HEK293T (cell line): ENCODE results near the gene EIF4G3.

Experiments used
- CTCF ChIA-PET: fragments of 350-600 bp; formaldehyde crosslinking; extraction: SDS; loops from one replicate; lab custom pipeline; 2021; ENCODE audit warnings: antibody characterized with exemption, inconsistent platforms; lab: Yijun Ruan, JAX
- POLR2A ChIA-PET: fragments of 350-600 bp; formaldehyde crosslinking; extraction: SDS; loops from one replicate; lab custom pipeline; 2020; ENCODE audit warnings: antibody characterized with exemption, inconsistent platforms; lab: Yijun Ruan, JAX
- DNase-seq: peaks from one replicate; pipeline ENCODE4 v3.0.0; 2012; ENCODE audit warnings: mixed read lengths; ENCODE audit errors: extremely low spot score
- ARNT ChIP-seq: fragments of 450-650 bp; IDR thresholded peaks from 2 replicates; pipeline ENCODE4 v1.6.1; 2017; ENCODE audit warnings: mild to moderate bottlenecking
- BHLHE40 ChIP-seq: fragments of 450-650 bp; IDR thresholded peaks from 2 replicates; pipeline ENCODE4 v1.6.1; 2016; ENCODE audit warnings: mild to moderate bottlenecking, moderate library complexity, borderline replicate concordance
- CTBP1 ChIP-seq: fragments of 450-650 bp; IDR thresholded peaks from 2 replicates; pipeline ENCODE4 v1.6.1; 2016; ENCODE audit warnings: borderline replicate concordance
- ELF4 ChIP-seq: fragments of 450-650 bp; IDR thresholded peaks from 2 replicates; pipeline ENCODE4 v1.6.1; 2017; ENCODE audit warnings: antibody characterized with exemption
- FOXA1 ChIP-seq: fragments of 450-650 bp; IDR thresholded peaks from 2 replicates; pipeline ENCODE4 v1.6.1; 2016; ENCODE audit warnings: mild to moderate bottlenecking
- FOXK2 ChIP-seq: fragments of 450-650 bp; IDR thresholded peaks from 2 replicates; pipeline ENCODE4 v1.6.1; 2016; ENCODE audit warnings: mild to moderate bottlenecking
- FOXM1 ChIP-seq: fragments of 450-650 bp; IDR thresholded peaks from 2 replicates; pipeline ENCODE4 v1.6.1; 2017; ENCODE audit warnings: mild to moderate bottlenecking, borderline replicate concordance
- HDGF ChIP-seq: fragments of 450-650 bp; IDR thresholded peaks from 2 replicates; pipeline ENCODE4 v1.6.1; 2017; ENCODE audit warnings: antibody characterized with exemption, borderline replicate concordance
- L3MBTL2 ChIP-seq: fragments of 450-650 bp; conservative IDR thresholded peaks from 2 replicates; pipeline ENCODE4 v1.6.1; 2016; ENCODE audit warnings: mild to moderate bottlenecking
- LEF1 ChIP-seq: fragments of 450-650 bp; IDR thresholded peaks from 2 replicates; pipeline ENCODE4 v1.6.1; 2017; ENCODE audit warnings: mild to moderate bottlenecking, borderline replicate concordance
- NFRKB ChIP-seq: fragments of 450-650 bp; IDR thresholded peaks from 2 replicates; pipeline ENCODE4 v1.6.1; 2016; ENCODE audit warnings: mild to moderate bottlenecking, moderate library complexity
- PKNOX1 ChIP-seq: fragments of 450-650 bp; IDR thresholded peaks from 2 replicates; pipeline ENCODE4 v1.6.1; 2016
- SP1 ChIP-seq: fragments of 450-650 bp; IDR thresholded peaks from 2 replicates; pipeline ENCODE4 v1.6.1; 2017
- SUZ12 ChIP-seq: fragments of 450-650 bp; IDR thresholded peaks from 2 replicates; pipeline ENCODE4 v1.6.1; 2016; ENCODE audit warnings: mild to moderate bottlenecking
- TARDBP ChIP-seq: fragments of 450-650 bp; IDR thresholded peaks from 2 replicates; pipeline ENCODE4 v1.6.1; 2016
- ZNF384 ChIP-seq: fragments of 450-650 bp; IDR thresholded peaks from 2 replicates; pipeline ENCODE4 v1.6.1; 2016

EIF4G3 gene

GRCh38 chr1:20950679-20951078 lies 226.0 kb downstream of the EIF4G3 start:
- CTCF ChIA-PET, result no interaction called here
- no peak for DNase-seq
- POLR2A ChIA-PET, result no interaction called here

GRCh38 chr1:20949871-20950590 lies 226.7 kb downstream of the EIF4G3 start:
- TF ChIP-seq ZNF384 (no peak), ARNT (no peak), BHLHE40 (no peak), SUZ12 (no peak), PKNOX1 (no peak), NFRKB (no peak), L3MBTL2 (no peak), SP1 (no peak), CTBP1 (no peak), ELF4 (no peak), TARDBP (no peak), FOXK2 (no peak), HDGF (no peak), FOXM1 (no peak), FOXA1 (no peak)
- DNase-seq, result no peak
- ChIA-PET CTCF (interaction anchor here (0.6 kb wide), 1 partner anchor 35 kb away, joined by 3 read pairs; no protein-coding TSS in a partner anchor), POLR2A (no interaction called here)

More at GRCh38 chr1:20950679-20951078, 226.0 kb downstream of the EIF4G3 start:
- TF ChIP-seq PKNOX1 (no peak), FOXK2 (no peak), LEF1 (no peak), ZNF384 (no peak), HDGF (no peak), SP1 (no peak)

- CTCF ChIA-PET, result no interaction called here
- POLR2A ChIA-PET, result no interaction called here
- DNase-seq, result no peak
- TF ChIP-seq LEF1 (no peak), SP1 (no peak), SUZ12 (no peak)
Observed at GRCh38 chr1:20948101-20948500, 228.6 kb downstream of the EIF4G3 start.

- POLR2A ChIA-PET, result no interaction called here
- CTCF ChIA-PET, result no interaction called here
- DNase-seq, result no peak
- TF ChIP-seq ELF4 (no peak), ARNT (no peak), FOXA1 (no peak), SP1 (no peak), LEF1 (no peak)
Observed at GRCh38 chr1:20947409-20947808, 229.3 kb downstream of the EIF4G3 start.

- ChIA-PET POLR2A (interaction anchor here (1.2 kb wide), 1 partner anchor 149 kb away, joined by 3 read pairs; the partner anchor contains the start of gene HP1BP3), CTCF (no interaction called here)
- DNase-seq, result no peak
- TF ChIP-seq NFRKB (no peak), ELF4 (no peak), FOXK2 (no peak), PKNOX1 (no peak), ZNF384 (no peak), FOXA1 (no peak), LEF1 (no peak), FOXM1 (no peak), ARNT (no peak), SUZ12 (no peak)
Observed at GRCh38 chr1:20936621-20937020, 240.1 kb downstream of the EIF4G3 start.

GRCh38 chr1:20936216-20936615 lies 240.5 kb downstream of the EIF4G3 start:
- DNase-seq, result no peak
- ChIA-PET POLR2A (no interaction called here), CTCF (no interaction called here)
- TF ChIP-seq ARNT (no peak), ZNF384 (no peak), BHLHE40 (no peak), FOXM1 (no peak), TARDBP (no peak), FOXK2 (no peak), SUZ12 (no peak), ELF4 (no peak), SP1 (no peak), FOXA1 (no peak), NFRKB (no peak)

- no peak for DNase-seq
- no peak for TF ChIP-seq LEF1
- no peak for TF ChIP-seq HDGF
- TF ChIP-seq ARNT, result no peak
- TF ChIP-seq NFRKB, result no peak
- no peak for TF ChIP-seq SUZ12
- TF ChIP-seq FOXK2, result no peak
- TF ChIP-seq ZNF384, result no peak
- TF ChIP-seq PKNOX1, result no peak
- TF ChIP-seq BHLHE40, result no peak
- no peak for TF ChIP-seq CTBP1
- TF ChIP-seq TARDBP, result no peak
- TF ChIP-seq FOXM1, result no peak
- no peak for TF ChIP-seq FOXA1
- ChIA-PET POLR2A (no interaction called here), CTCF (no interaction called here)
Observed at GRCh38 chr1:20935717-20936116, 241.0 kb downstream of the EIF4G3 start.
